Skeletal muscle tissue (tissue), 4 donors: ENCODE measurements around the gene SSPN. TPM values are rescaled to one million over a fixed set of nuclear protein-coding genes. Genes with fewer than 3 reads are reported as not detected.
A peak's percentile ranks its signal among the peaks of the same experiment; 100 is the strongest.

Source experiments
- H3K27ac ChIP-seq: one replicate; pipeline ENCODE4 v1.7.0; 2013; ENCODE audit warnings: mild to moderate bottlenecking, low read depth, low read length, inconsistent platforms
- H3K27me3 ChIP-seq, 3 donors: one replicate each; pipeline ENCODE4 v1.7.0; 2013; ENCODE audit warnings: low read length in 3 of 3; ENCODE audit not compliant: control insufficient read depth in 3 of 3, insufficient read depth in 3 of 3
- H3K36me3 ChIP-seq, 3 donors: one replicate each; pipeline ENCODE4 v1.7.0; 2013; ENCODE audit warnings: low read length in 3 of 3; ENCODE audit not compliant: control insufficient read depth in 3 of 3, insufficient read depth in 3 of 3
- H3K4me1 ChIP-seq, 3 donors: one replicate each; pipeline ENCODE4 v1.7.0; 2013; ENCODE audit warnings: low read length in 3 of 3, mild to moderate bottlenecking in 3 of 3; ENCODE audit not compliant: control insufficient read depth in 3 of 3, insufficient read depth in 3 of 3
- H3K4me3 ChIP-seq, 3 donors: one replicate each; pipeline ENCODE4 v1.7.0; 2013; ENCODE audit warnings: low read length in 3 of 3
- H3K9ac ChIP-seq, 3 donors: one replicate each; pipeline ENCODE4 v1.7.0; 2013; ENCODE audit warnings: low read length in 3 of 3, mild to moderate bottlenecking in 3 of 3, moderate library complexity in 2 of 3, low read depth in 1 of 3
- H3K9me3 ChIP-seq, 3 donors: one replicate each; pipeline ENCODE4 v1.7.0; 2013; ENCODE audit warnings: low read length in 3 of 3; ENCODE audit not compliant: control insufficient read depth in 3 of 3
- total RNA-seq: library from RNA; depleted of rRNA; stranded (reverse); fragments of >200 nt; gene quantifications from one replicate; pipeline ENCODE4 v1.2.3, GENCODE V29; 2014
- donor health status: Osteomylitis.

SSPN gene
- total RNA-seq, 1 donor from 2014 or later, result 56.9 TPM

DNA sequence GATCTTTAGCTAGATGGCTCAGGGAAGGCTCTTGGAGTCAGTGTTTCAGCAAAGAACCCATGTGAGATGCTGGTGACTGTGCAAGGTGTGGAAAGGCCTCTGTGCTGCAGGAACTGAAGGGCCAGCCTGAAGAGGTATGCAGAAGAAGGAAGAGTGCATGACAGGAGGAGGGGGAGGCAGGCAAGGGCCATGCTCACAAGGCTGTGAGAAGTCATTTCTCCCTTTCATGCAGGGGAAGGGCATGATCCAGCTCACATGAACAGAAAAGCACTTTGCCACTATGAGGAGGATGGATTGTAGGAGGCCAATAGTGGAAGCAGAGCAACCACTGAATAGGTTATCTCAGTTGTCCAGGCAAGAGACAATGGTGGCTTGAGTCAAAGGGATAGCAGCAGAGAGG lies 83.7 kb downstream of the SSPN start:
- H3K4me3 ChIP-seq, result no peak overlapping the region
- H3K27ac ChIP-seq, result no peak overlapping the region
- peaks cover 17 to 33% (median 31%) of the 10 kb centered on the region in 3 donors for H3K4me1 ChIP-seq
- H3K9me3 ChIP-seq, result no peaks in the 10 kb centered on the region
- H3K9ac ChIP-seq, result no peak overlapping the region
- no peaks in the 10 kb centered on the region for H3K27me3 ChIP-seq
- no peaks in the 10 kb centered on the region for H3K36me3 ChIP-seq

DNA sequence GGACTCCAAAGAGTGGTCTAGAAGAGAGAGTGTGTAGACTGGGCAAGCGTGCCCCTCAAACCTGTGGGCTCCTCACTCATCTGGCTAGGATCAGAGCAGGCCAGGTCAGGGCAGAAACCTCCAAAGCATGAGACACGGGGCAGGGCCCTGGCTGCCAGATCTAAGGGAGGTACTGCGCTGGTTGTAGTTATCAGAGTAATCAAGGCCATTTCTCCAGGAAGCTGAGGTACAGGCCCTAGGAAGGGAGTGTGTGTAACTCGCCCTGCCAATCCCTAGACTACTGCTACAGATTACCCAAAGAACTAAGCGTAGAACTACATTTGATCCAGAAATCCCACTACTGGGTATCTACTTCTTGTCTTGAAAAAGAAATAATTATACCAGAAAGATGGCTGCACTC lies 84.5 kb downstream of the SSPN start:
- no peaks in the 10 kb centered on the region for H3K9me3 ChIP-seq
- no peak overlapping the region for H3K9ac ChIP-seq
- no peak overlapping the region for H3K4me3 ChIP-seq
- H3K27me3 ChIP-seq, result no peaks in the 10 kb centered on the region
- H3K36me3 ChIP-seq, result no peaks in the 10 kb centered on the region
- peaks cover 9 to 29% (median 24%) of the 10 kb centered on the region in 3 donors for H3K4me1 ChIP-seq
- no peak overlapping the region for H3K27ac ChIP-seq

DNA sequence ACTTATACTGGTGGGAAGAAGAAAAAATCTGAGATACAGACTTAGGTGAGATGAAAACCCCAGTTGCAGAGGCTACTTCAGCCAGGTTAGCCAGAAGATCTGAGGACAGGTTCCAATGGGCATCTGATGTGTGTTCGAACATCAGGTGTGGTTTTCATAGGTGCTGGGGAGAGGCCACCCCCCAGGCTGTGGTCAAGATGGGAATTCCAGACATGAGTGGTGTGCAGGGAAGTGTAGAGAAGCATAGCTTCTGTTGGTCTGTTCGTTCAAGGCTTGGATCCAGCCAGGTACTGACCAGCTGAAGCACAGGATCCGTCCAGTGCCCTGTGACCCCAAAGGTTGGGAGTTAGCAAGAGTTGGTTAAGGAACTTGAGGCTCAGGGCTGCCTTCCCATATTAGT lies 85.5 kb downstream of the SSPN start:
- Histone ChIP-seq H3K27me3 (no peaks in the 10 kb centered on the region), H3K27ac (no peak overlapping the region), H3K9me3 (no peaks in the 10 kb centered on the region), H3K4me3 (no peak overlapping the region), H3K4me1 (peaks cover 5 to 29% (median 23%) of the 10 kb centered on the region in 3 donors), H3K36me3 (no peaks in the 10 kb centered on the region), H3K9ac (no peak overlapping the region)

DNA sequence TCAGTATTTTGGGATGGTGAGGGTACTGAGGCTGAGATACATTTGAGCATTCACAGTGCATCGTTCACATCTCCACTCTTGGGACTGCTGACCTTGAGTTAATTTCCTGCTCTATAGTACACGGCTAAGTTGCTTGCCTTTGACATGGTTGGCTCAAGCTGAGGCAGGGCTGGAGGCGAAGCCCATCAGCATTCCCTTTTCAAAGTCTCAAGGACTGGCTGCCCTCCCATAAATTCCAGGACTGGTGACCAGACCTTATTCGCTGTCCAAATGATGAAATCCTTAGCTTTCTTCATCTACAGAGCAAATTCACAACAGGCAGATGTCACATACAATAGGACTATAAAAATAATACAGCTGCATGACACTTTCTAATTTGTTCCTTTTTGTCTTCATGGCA lies 85.9 kb downstream of the SSPN start:
- Histone ChIP-seq H3K4me3 (no peak overlapping the region), H3K9me3 (no peaks in the 10 kb centered on the region), H3K4me1 (peaks cover 5 to 29% (median 23%) of the 10 kb centered on the region in 3 donors), H3K27me3 (no peaks in the 10 kb centered on the region), H3K9ac (no peak overlapping the region), H3K36me3 (no peaks in the 10 kb centered on the region), H3K27ac (no peak overlapping the region)

DNA sequence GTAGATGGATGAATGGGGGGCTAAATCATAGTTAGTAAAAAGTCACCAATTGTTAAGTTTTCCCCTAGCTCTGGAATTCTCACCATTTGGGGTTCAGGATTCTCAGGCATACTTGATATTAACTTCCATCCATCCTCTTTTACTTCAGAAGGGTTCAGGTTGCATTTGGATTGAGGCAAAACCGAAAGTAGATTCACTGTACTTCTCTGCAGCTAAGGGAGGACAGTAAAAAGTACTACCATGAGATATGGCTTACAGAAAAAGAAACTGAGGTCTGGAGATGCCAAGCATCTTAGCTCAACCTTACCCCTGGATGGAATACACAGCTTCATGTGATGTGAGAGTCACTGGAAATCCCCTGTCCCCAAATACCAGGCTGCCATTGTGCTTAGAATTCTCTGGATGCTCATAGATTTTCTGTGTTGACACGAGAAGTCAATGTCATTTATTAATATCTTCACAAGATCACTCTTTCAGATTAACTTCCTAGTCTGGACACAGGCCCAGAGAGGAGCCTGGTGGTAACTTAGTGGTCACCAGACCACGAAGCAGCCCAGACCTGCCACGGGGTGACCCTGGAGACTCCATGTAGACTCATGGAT lies 87.1 kb downstream of the SSPN start:
- Histone ChIP-seq H3K9me3 (no peaks in the 10 kb centered on the region), H3K4me3 (no peak overlapping the region)

DNA sequence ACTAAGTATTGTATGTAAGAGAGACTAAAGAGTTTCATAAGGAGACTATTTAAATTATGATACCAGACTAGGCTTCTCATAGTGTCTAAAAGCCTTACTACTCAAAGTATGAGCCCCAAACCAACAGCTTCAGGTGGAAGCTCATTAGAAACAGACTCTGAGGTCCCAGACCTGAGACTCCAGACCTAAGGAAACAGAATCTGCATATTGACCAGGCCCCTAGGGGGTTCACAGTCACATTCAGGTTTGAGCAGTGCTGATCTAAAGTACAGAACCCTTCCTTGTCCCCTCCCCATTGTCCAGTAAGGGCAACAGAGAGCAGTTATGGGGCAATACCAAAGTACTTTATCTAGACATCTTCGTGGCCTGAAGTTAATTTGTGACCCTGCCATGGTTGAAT lies 87.7 kb downstream of the SSPN start:
- Histone ChIP-seq H3K4me1 (peaks cover 11 to 36% (median 33%) of the 10 kb centered on the region in 3 donors), H3K27ac (no peak overlapping the region), H3K4me3 (no peak overlapping the region), H3K9ac (no peak overlapping the region), H3K9me3 (no peaks in the 10 kb centered on the region), H3K36me3 (no peaks in the 10 kb centered on the region), H3K27me3 (no peaks in the 10 kb centered on the region)

More for the DNA sequence above, 87.1 kb downstream of the SSPN start:
- Histone ChIP-seq H3K9ac (no peak overlapping the region), H3K36me3 (no peaks in the 10 kb centered on the region), H3K27ac (no peak overlapping the region), H3K4me1 (peaks cover 5 to 31% (median 30%) of the 10 kb centered on the region in 3 donors), H3K27me3 (no peaks in the 10 kb centered on the region)

DNA sequence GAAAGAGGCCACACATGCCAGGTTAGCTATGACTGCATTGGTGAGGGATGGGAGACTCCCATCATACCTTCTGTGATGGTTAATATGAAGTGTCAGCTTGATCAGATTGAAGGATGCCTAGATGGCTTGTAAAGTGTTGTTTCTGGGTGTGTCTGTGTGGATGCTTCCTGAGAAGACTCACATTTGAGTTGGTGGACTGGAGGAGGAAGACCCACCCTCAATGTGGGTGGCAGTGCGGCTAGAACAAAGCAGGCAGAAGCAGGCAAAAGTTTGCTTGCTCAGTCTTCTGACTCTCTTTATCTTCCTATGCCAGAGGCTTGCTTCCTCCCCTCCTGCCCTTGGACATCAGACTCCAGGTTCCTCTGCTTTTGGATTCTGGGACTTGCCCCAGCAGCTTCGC lies 88.2 kb downstream of the SSPN start:
- Histone ChIP-seq H3K36me3 (no peaks in the 10 kb centered on the region), H3K27ac (no peak overlapping the region), H3K9ac (no peak overlapping the region), H3K9me3 (no peaks in the 10 kb centered on the region), H3K27me3 (no peaks in the 10 kb centered on the region), H3K4me1 (peaks cover 14 to 36% (median 33%) of the 10 kb centered on the region in 3 donors), H3K4me3 (no peak overlapping the region)

DNA sequence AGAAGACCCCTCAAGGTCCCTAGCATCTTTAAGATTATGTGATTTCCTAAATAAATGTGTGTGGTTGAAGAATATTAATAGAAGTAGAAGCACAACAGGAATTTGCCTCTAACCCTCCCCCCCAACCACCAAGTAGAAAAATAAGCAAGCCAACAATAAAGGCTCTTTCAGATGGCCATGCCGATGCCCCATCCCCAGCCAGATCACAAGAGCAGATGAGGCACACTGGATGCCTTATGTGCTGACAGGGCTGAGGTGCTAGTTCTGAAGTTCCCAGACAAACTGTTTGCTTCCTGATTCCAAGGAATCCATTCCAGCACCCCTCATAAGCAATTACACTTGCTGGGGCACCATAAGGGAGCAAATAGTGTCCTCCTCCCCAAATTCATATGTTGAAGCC lies 90.0 kb downstream of the SSPN start:
- Histone ChIP-seq H3K27me3 (no peaks in the 10 kb centered on the region), H3K9ac (no peak overlapping the region), H3K4me3 (no peak overlapping the region), H3K9me3 (no peaks in the 10 kb centered on the region), H3K36me3 (no peaks in the 10 kb centered on the region), H3K4me1 (peaks cover 14 to 30% (median 27%) of the 10 kb centered on the region in 3 donors), H3K27ac (no peak overlapping the region)

DNA sequence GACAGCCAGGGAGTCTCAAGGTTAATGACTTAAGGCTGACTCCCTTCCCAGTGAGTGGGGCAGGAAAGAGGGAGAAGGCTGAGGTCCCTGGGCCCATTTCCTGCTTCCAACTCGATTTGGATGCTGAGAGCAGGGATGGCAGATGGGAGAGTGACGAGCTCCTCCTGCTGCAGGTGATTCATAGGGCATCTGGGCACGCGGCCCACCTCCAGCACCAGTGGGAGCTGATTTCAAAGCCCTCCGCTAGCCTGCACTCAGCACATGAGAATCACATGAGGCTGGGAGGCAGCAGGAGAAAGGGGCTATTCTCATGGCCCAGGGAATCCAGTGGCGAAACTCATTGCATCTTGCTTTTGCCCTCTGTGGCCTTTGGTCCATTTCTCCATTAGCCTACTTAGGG lies 90.8 kb downstream of the SSPN start:
- H3K27me3 ChIP-seq, result no peaks in the 10 kb centered on the region
- peaks cover 9 to 26% (median 22%) of the 10 kb centered on the region in 3 donors for H3K4me1 ChIP-seq
- H3K9me3 ChIP-seq, result no peaks in the 10 kb centered on the region
- H3K27ac ChIP-seq, result no peak overlapping the region
- no peak overlapping the region for H3K4me3 ChIP-seq
- H3K36me3 ChIP-seq, result no peaks in the 10 kb centered on the region
- H3K9ac ChIP-seq, result no peak overlapping the region

DNA sequence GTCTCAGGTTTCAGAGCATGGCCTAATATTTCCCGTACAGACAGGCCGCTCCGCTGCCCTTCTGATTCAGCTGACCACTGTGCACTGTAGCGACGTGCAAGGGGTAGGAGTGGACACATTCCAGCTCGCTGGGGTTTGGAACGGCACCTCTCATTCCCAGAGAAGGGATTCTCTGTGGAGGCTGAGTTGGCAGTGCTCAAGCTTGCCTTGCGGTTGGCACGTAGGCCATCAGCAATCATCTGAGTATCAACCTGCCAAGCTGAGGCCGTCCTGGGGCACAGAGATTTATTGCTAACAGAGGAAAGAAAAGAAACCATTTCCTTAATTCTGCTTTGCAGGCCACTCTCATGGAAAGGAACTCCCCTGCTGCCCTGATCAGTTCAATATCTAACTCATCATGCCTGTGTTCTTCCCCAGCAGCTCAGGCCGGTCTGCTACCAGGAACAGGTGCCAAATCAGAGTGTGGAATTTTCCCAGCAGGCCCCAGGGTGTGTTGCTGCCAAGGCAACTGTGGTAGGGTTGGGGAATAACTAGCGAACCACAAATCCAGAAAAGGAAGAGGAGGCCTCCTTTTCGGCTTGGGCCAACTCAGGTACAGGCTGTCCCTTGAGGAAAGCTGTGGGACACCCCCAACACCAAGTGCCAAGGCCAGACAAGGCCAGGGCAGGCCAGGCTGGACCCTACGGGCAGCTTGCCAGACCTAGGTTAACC lies 92.5 kb downstream of the SSPN start:
- Histone ChIP-seq H3K9ac (peak overlapping the region; percentile 3 to 47 (median 34)), H3K4me1 (peaks cover 9 to 20% (median 13%) of the 10 kb centered on the region in 3 donors), H3K4me3 (peak overlapping the region; percentile 17 to 38 (median 34)), H3K27ac (peak overlapping the region; percentile 84), H3K9me3 (no peaks in the 10 kb centered on the region), H3K27me3 (no peaks in the 10 kb centered on the region), H3K36me3 (no peaks in the 10 kb centered on the region)
